GM12878 (cell line): ENCODE data around the gene CLEC16A. TPM values are rescaled to one million over a fixed set of nuclear protein-coding genes. Genes with fewer than 3 reads are reported as not detected.

Experiments used
- ATAC-seq: fragments of 200-7000 bp; cut with Tn5 transposase; 3 replicates; pipeline ENCODE4 v1.9.1; 2020; ENCODE audit warnings: mild to moderate bottlenecking, moderate library complexity
- BruUV-seq: library from RNA; stranded (reverse); fragments of 400-500 nt; replicated peaks from 2 replicates; lab custom pipeline; 2021; lab: Mats Ljungman, UMichigan
- CTCF ChIA-PET: fragments of 300-600 bp; sonication (Branson Sonifier 250); formaldehyde crosslinking; extraction: SDS; loops from one replicate; lab custom pipeline; 2021; ENCODE audit warnings: inconsistent platforms; lab: Yijun Ruan, JAX
- POLR2A ChIA-PET: fragments of 350-600 bp; formaldehyde crosslinking; extraction: SDS; loops from one replicate; lab custom pipeline; 2021; ENCODE audit warnings: inconsistent platforms; lab: Charles Lee
- RAD21 ChIA-PET: fragments of 300-600 bp; sonication (Branson Sonifier 250); formaldehyde crosslinking; loops from one replicate; lab custom pipeline; 2023; ENCODE audit warnings: antibody characterized with exemption; ENCODE audit not compliant: unreplicated experiment; lab: Charles Lee
- SMC1A ChIA-PET: fragments of 300-600 bp; sonication (Branson Sonifier 250); formaldehyde crosslinking; loops from one replicate; lab custom pipeline; 2023; ENCODE audit not compliant: unreplicated experiment, uncharacterized antibody; lab: Charles Lee
- DNase-seq: peaks from one replicate; pipeline ENCODE4 v3.0.0-alpha.2; 2011; ENCODE audit warnings: low read depth, low spot score
- FAIRE-seq: peaks from 3 replicates; lab custom pipeline; 2011; peaks lifted over from hg19 to GRCh38; lab: Jason Lieb, UNC
- H2AFZ ChIP-seq: 2 replicates; pipeline ENCODE4 v1.6.0; 2011; ENCODE audit warnings: low read depth, low read length, control low read depth; ENCODE audit not compliant: control insufficient read depth
- H3K27ac ChIP-seq: 2 replicates; pipeline ENCODE4 v1.5.1; 2011; ENCODE audit warnings: control low read depth; ENCODE audit not compliant: control insufficient read depth, insufficient read depth
- H3K27me3 ChIP-seq, 2 experiments: replicated peaks in 1 of 2; 2 replicates each; pipeline versions ENCODE4 v1.6.0 to v1.6.1; 2011; ENCODE audit warnings: low read length in 1 of 2; ENCODE audit not compliant: control insufficient read depth in 2 of 2, insufficient read depth in 2 of 2
- H3K36me3 ChIP-seq, 2 experiments: 2 replicates each; pipeline ENCODE4 v1.5.1; 2011; ENCODE audit warnings: low read length in 1 of 2; ENCODE audit not compliant: control insufficient read depth in 2 of 2, insufficient read depth in 2 of 2
- H3K4me1 ChIP-seq: 2 replicates; pipeline ENCODE4 v1.6.1; 2011; ENCODE audit warnings: mild to moderate bottlenecking, low read length, moderate library complexity, mixed read lengths; ENCODE audit not compliant: control insufficient read depth, insufficient read depth
- H3K4me2 ChIP-seq: 2 replicates; pipeline ENCODE4 v1.6.0; 2011; ENCODE audit warnings: control low read depth; ENCODE audit not compliant: control insufficient read depth, insufficient read depth
- H3K4me3 ChIP-seq: fragments of 200-600 bp; sonication (generic); 2 replicates; pipeline ENCODE4 v1.5.1; 2016
- H3K79me2 ChIP-seq: 2 replicates; pipeline ENCODE4 v1.6.0; 2011; ENCODE audit warnings: low read length; ENCODE audit not compliant: control insufficient read depth, insufficient read depth
- H3K9ac ChIP-seq: 2 replicates; pipeline ENCODE4 v1.8.0; 2011; ENCODE audit warnings: low read length, control low read depth, mixed read lengths; ENCODE audit not compliant: control insufficient read depth, insufficient read depth
- H3K9me3 ChIP-seq: replicated peaks from 3 replicates; pipeline ENCODE4 v1.5.1; 2011; ENCODE audit warnings: mild to moderate bottlenecking, low read length; ENCODE audit not compliant: control insufficient read depth, insufficient read depth
- H4K20me1 ChIP-seq: 2 replicates; pipeline ENCODE4 v1.6.0; 2011; ENCODE audit not compliant: control insufficient read depth, insufficient read depth
- ATF2 ChIP-seq: IDR thresholded peaks from 2 replicates; pipeline ENCODE4 v1.6.1; 2012; ENCODE audit warnings: low read length, inconsistent platforms
- CREB1 ChIP-seq: IDR thresholded peaks from 2 replicates; pipeline ENCODE4 v1.6.1; 2012; ENCODE audit warnings: low read depth, mild to moderate bottlenecking, inconsistent platforms
- CUX1 ChIP-seq: IDR thresholded peaks from 2 replicates; pipeline ENCODE4 v1.6.1; 2012; ENCODE audit warnings: improper control_type of control experiment, low read depth, low read length; ENCODE audit not compliant: insufficient replicate concordance
- HDAC2 ChIP-seq: fragments of 200-600 bp; sonication (generic); IDR thresholded peaks from 2 replicates; pipeline ENCODE4 v1.6.1; 2017
- IKZF1 ChIP-seq: fragments of 450-650 bp; conservative IDR thresholded peaks from 2 replicates; pipeline ENCODE4 v1.6.1; 2017; ENCODE audit warnings: antibody characterized with exemption, mild to moderate bottlenecking
- IKZF2 ChIP-seq, 2 experiments: fragments of 450-650 bp; IDR thresholded peaks; 2 replicates each; pipeline ENCODE4 v1.6.1; 2017; ENCODE audit warnings: mild to moderate bottlenecking in 2 of 2, moderate library complexity in 2 of 2
- MEF2A ChIP-seq: IDR thresholded peaks from 2 replicates; pipeline ENCODE4 v1.6.1; 2011; ENCODE audit warnings: low read depth, mild to moderate bottlenecking, low read length, moderate library complexity; ENCODE audit not compliant: insufficient read depth
- PAX8 ChIP-seq: fragments of 450-650 bp; IDR thresholded peaks from 2 replicates; pipeline ENCODE4 v1.6.1; 2017; ENCODE audit warnings: mild to moderate bottlenecking, moderate library complexity
- PML ChIP-seq: IDR thresholded peaks from 2 replicates; pipeline ENCODE4 v1.6.1; 2012; ENCODE audit warnings: low read length, inconsistent platforms
- TCF12 ChIP-seq: IDR thresholded peaks from 2 replicates; pipeline ENCODE4 v1.6.1; 2011; ENCODE audit warnings: low read depth, mild to moderate bottlenecking, low read length
- ZBTB40 ChIP-seq: fragments of 450-650 bp; IDR thresholded peaks from 2 replicates; pipeline ENCODE4 v1.6.1; 2016; ENCODE audit warnings: mild to moderate bottlenecking, moderate library complexity, borderline replicate concordance
- WGBS: methylation state at CpG from one replicate; pipeline ENCODE4 v1.1.6; 2016; ENCODE audit warnings: low lambda C conversion rate; ENCODE audit not compliant: insufficient replicate concordance, insufficient coverage; ENCODE audit errors: missing lambda C conversion rate; 5-methylcytosine and 5-hydroxymethylcytosine counted together
- in situ Hi-C: fragments of 300-500 bp; cut with MboI; formaldehyde crosslinking; loops from 9 replicates; pipeline ENCODE4 v1.14.3; 2018; ENCODE audit warnings: mixed read lengths
- intact Hi-C: fragments of 100-400 bp; cut with micrococcal nuclease; formaldehyde crosslinking; loops from one replicate; pipeline ENCODE4 v1.14.2; 2022; ENCODE audit not compliant: unreplicated experiment
- polyA plus RNA-seq, 11 experiments: library from polyadenylated mRNA; depleted of rRNA in 4 of 11; unstranded in 6 of 11; stranded (reverse) in 5 of 11; fragments of >200 nt; fragmentation: Nextera tagmentation in 4 of 11; fragmentation: Illumina TruSeq in 1 of 11; extraction: Ambion mirVana in 4 of 11; extraction: Trizol in 1 of 11; gene quantifications; 1 replicate in 1 of 11; 2 replicates in 10 of 11; pipeline versions ENCODE4 v1.2.1 to v1.2.3, GENCODE V29; 2011 to 2016; ENCODE audit warnings: inconsistent platforms in 2 of 11, missing spikeins in 2 of 11, low read depth in 1 of 11
- total RNA-seq, 4 experiments: library from RNA; depleted of rRNA in 3 of 4; stranded (reverse); fragments of >200 nt in 3 of 4; fragmentation: Illumina TruSeq in 1 of 4; extraction: Trizol in 1 of 4; gene quantifications; 2 replicates each; pipeline versions ENCODE4 v1.2.1 to v1.2.3, GENCODE V29; 2013 to 2021

The CLEC16A gene
- total and polyA plus RNA-seq, 10 of the 15 experiments (the other 5 are each of a cell fraction or from before 2014, with no cell fraction given), result 1.5 to 28.8 (median 19.2) TPM

GRCh38 chr16:11094857-11095565, 150.6 kb downstream of the CLEC16A start:
- WGBS, result 45% methylated on average over 10 of the region's 10 CpGs
- Histone ChIP-seq H2AFZ (no peak overlapping the region), H4K20me1 (no peaks in the 10 kb centered on the region), H3K4me2 (peak overlapping the region; percentile 30), H3K9ac (peak overlapping the region; percentile 31; the same call in 1 of the 2 replicates), H3K4me1 (peaks cover 62% of the 10 kb centered on the region), H3K27ac (peak overlapping the region; percentile 80), H3K4me3 (0 out of 2 replicates have a peak overlapping the region, but pooled peaks have one; percentile 18), H3K27me3 (no peaks in the 10 kb centered on the region), H3K9me3 (no peaks in the 10 kb centered on the region), H3K36me3 (peaks cover 0 to 3% of the 10 kb centered on the region in 2 experiments; a peak in 1 of 4 replicates), H3K79me2 (no peaks in the 10 kb centered on the region)
- POLR2A ChIA-PET, result interaction anchor here (0.7 to 5.8 kb wide), 19 partner anchors 10 to 217 kb away, joined by 3 to 48 read pairs (median 4); no protein-coding TSS in a partner anchor
- intact Hi-C loops, result no loop called here
- in situ Hi-C loops, result no loop called here
- ATAC-seq (peak; percentile 61), FAIRE-seq (peak; percentile 7), DNase-seq (no peak)
- CTCF ChIA-PET, result interaction anchor here (0.9 to 3.1 kb wide), 13 partner anchors 10 to 160 kb away, joined by 3 to 16 read pairs (median 4); no protein-coding TSS in a partner anchor
- RAD21 ChIA-PET, result interaction anchor here (0.8 to 4.5 kb wide), 23 partner anchors 8 to 284 kb away, joined by 3 to 39 read pairs (median 6); partner anchors contain the start of gene SOCS1
- no TSS peak for BruUV-seq
- SMC1A ChIA-PET, result interaction anchor here (0.7 to 6.5 kb wide), 21 partner anchors 10 to 1256 kb away, joined by 3 to 68 read pairs (median 4); no protein-coding TSS in a partner anchor
- peak; percentile 66; the same call in 1 of the 2 replicates for TF ChIP-seq ATF2
- TF ChIP-seq IKZF1, result no peak; the same call in 1 of the 2 replicates
- peak; percentile 38 to 65; a peak in 2 of 4 replicates for TF ChIP-seq IKZF2 (IDR thresholded peaks at IDR 0.05)
- no peak for TF ChIP-seq PML
- peak; percentile 88 for TF ChIP-seq ZBTB40
- no peak for TF ChIP-seq CUX1
- peak; percentile 34; the same call in 1 of the 2 replicates for TF ChIP-seq CREB1
- no peak for TF ChIP-seq TCF12
- 0 out of 2 replicates have a peak, but pooled peaks have one; percentile 42 for TF ChIP-seq PAX8
- TF ChIP-seq MEF2A, result no peak
- no peak for TF ChIP-seq HDAC2
